DND-41 (cell line): Measurements from ENCODE around the gene CHMP2A.

Source experiments
- CTCF ChIP-seq: IDR thresholded peaks from 2 replicates; pipeline ENCODE4 v1.5.1; 2012; ENCODE audit warnings: borderline replicate concordance, low read length, moderate library complexity, mild to moderate bottlenecking; ENCODE audit not compliant: poor library complexity, severe bottlenecking; ENCODE audit errors: extremely low read depth
- EZH2 ChIP-seq: IDR thresholded peaks from 3 replicates; pipeline ENCODE4 v1.6.1; 2012; ENCODE audit warnings: borderline replicate concordance, low read depth, mild to moderate bottlenecking, moderate library complexity, low read length, inconsistent platforms; ENCODE audit not compliant: severe bottlenecking

GRCh38 chr19:58546019-58546530 lies 8.8 kb downstream of the CHMP2A start:
- TF ChIP-seq CTCF (no peak), EZH2 (no peak)
